HCT116 (cell line): Measurements from ENCODE around the gene TMEM123. TPM values are rescaled to one million over a fixed set of nuclear protein-coding genes. Genes with fewer than 3 reads are reported as not detected.
A peak's percentile ranks its signal among the peaks of the same experiment; 100 is the strongest.

ENCODE experiments used
- ATAC-seq: fragments of 200-7000 bp; cut with Tn5 transposase; 2 replicates; pipeline ENCODE4 v1.9.1; 2020; ENCODE audit warnings: mild to moderate bottlenecking, moderate library complexity
- BruUV-seq: library from RNA; stranded (reverse); fragments of 400-500 nt; replicated peaks from 2 replicates; lab custom pipeline; 2021; lab: Mats Ljungman, UMichigan
- CTCF ChIA-PET: fragments of 300-600 bp; sonication (Branson Sonifier 250); formaldehyde crosslinking; loops from one replicate; lab custom pipeline; 2021; ENCODE audit warnings: antibody characterized with exemption; lab: Charles Lee
- POLR2A ChIA-PET: fragments of 300-600, 350-600 bp; sonication (Branson Sonifier 250); formaldehyde crosslinking; loops from one replicate; lab custom pipeline; 2021; ENCODE audit warnings: antibody characterized with exemption; lab: Charles Lee
- RAD21 ChIA-PET, 2 experiments: fragments of 300-600 bp; sonication (Branson Sonifier 250); formaldehyde crosslinking; loops; one replicate each; lab custom pipeline; 2023; ENCODE audit warnings: low total read pairs in 2 of 2; ENCODE audit not compliant: uncharacterized antibody in 2 of 2, unreplicated experiment in 2 of 2, low non-redundant PET in 1 of 2; lab: Charles Lee
- DNase-seq: peaks from one replicate; pipeline ENCODE4 v3.0.0-alpha.2; 2010; ENCODE audit warnings: low read depth, low spot score
- H2AFZ ChIP-seq: fragments of 200-600 bp; shearing (Covaris generic), sonication (generic); 2 replicates; pipeline ENCODE4 v1.6.1; 2017; ENCODE audit warnings: low read depth, mixed run types, mixed read lengths, antibody characterized with exemption, low read length; ENCODE audit not compliant: poor library complexity, severe bottlenecking
- H3K27ac ChIP-seq: 2 replicates; pipeline ENCODE4 v1.5.1; 2012; ENCODE audit warnings: low read depth, low read length
- H3K27me3 ChIP-seq: fragments of 200-600 bp; sonication (generic); 2 replicates; pipeline ENCODE4 v1.6.1; 2016; ENCODE audit warnings: mixed run types, low read length, mixed read lengths; ENCODE audit not compliant: insufficient read depth
- H3K36me3 ChIP-seq, 2 experiments: fragments of 200-500 bp in 1 of 2; fragments of 200-600 bp in 1 of 2; sonication (Bioruptor generic) in 1 of 2; sonication (generic) in 1 of 2; 2 replicates each; pipeline versions ENCODE4 v1.5.1 to v1.6.1; 2014 to 2016; ENCODE audit warnings: low read length in 2 of 2, inconsistent platforms in 1 of 2, mixed read lengths in 1 of 2, mixed run types in 1 of 2; ENCODE audit not compliant: insufficient read depth in 2 of 2, control insufficient read depth in 1 of 2
- H3K4me1 ChIP-seq, 2 experiments: fragments of 200-600 bp in 1 of 2; sonication (generic) in 1 of 2; 2 replicates each; pipeline versions ENCODE4 v1.5.1 to v1.6.1; 2012 to 2017; ENCODE audit warnings: low read length in 2 of 2, inconsistent platforms in 1 of 2, mild to moderate bottlenecking in 1 of 2, mixed read lengths in 1 of 2, mixed run types in 1 of 2, moderate library complexity in 1 of 2; ENCODE audit not compliant: insufficient read depth in 2 of 2, control insufficient read depth in 1 of 2
- H3K4me2 ChIP-seq: fragments of 200-600 bp; sonication (generic); 2 replicates; pipeline ENCODE4 v1.6.1; 2017; ENCODE audit warnings: mixed run types, low read length, mixed read lengths
- H3K4me3 ChIP-seq, 2 experiments: fragments of 200-600 bp in 1 of 2; sonication (generic) in 1 of 2; replicated peaks in 1 of 2; 2 replicates each; pipeline ENCODE4 v1.5.1; 2011 to 2016; ENCODE audit warnings: low read length in 2 of 2, control low read depth in 1 of 2, low read depth in 1 of 2, mild to moderate bottlenecking in 1 of 2, mixed read lengths in 1 of 2, mixed run types in 1 of 2
- H3K79me2 ChIP-seq: fragments of 200-600 bp; sonication (generic); 2 replicates; pipeline ENCODE4 v1.6.1; 2017; ENCODE audit warnings: mild to moderate bottlenecking, mixed run types, low read length, moderate library complexity, mixed read lengths; ENCODE audit not compliant: insufficient read depth
- H3K9ac ChIP-seq: fragments of 200-600 bp; sonication (generic); 2 replicates; pipeline ENCODE4 v1.6.1; 2016; ENCODE audit warnings: low read length, mixed read lengths
- H3K9me2 ChIP-seq: fragments of 200-600 bp; sonication (generic), shearing (Covaris generic); 2 replicates; pipeline ENCODE4 v1.6.1; 2017; ENCODE audit warnings: mixed run types, mild to moderate bottlenecking, moderate library complexity; ENCODE audit not compliant: insufficient read depth
- H3K9me3 ChIP-seq, 2 experiments: fragments of 200-500 bp in 1 of 2; fragments of 200-600 bp in 1 of 2; sonication (Bioruptor generic) in 1 of 2; sonication (generic) in 1 of 2; 2 replicates each; pipeline ENCODE4 v1.6.1; 2014 to 2017; ENCODE audit warnings: low read length in 2 of 2, mixed read lengths in 2 of 2, inconsistent platforms in 1 of 2, low read depth in 1 of 2, mild to moderate bottlenecking in 1 of 2, mixed run types in 1 of 2, moderate library complexity in 1 of 2; ENCODE audit not compliant: control insufficient read depth in 1 of 2, insufficient read depth in 1 of 2
- H4K20me1 ChIP-seq: fragments of 200-600 bp; sonication (generic), shearing (Covaris generic); 2 replicates; pipeline ENCODE4 v1.6.1; 2017; ENCODE audit warnings: mixed run types, mild to moderate bottlenecking, moderate library complexity; ENCODE audit not compliant: insufficient read depth
- CBX3 ChIP-seq: IDR thresholded peaks from 2 replicates; pipeline ENCODE4 v1.6.1; 2012; ENCODE audit warnings: low read depth
- CEBPB ChIP-seq: IDR thresholded peaks from 2 replicates; pipeline ENCODE4 v1.6.1; 2012; ENCODE audit warnings: low read depth
- CTCF ChIP-seq, 3 experiments: fragments of 200-600 bp in 1 of 3; sonication (generic) in 1 of 3; IDR thresholded peaks in 2 of 3; conservative IDR thresholded peaks in 1 of 3; 2 replicates each; pipeline ENCODE4 v1.5.1; 2012 to 2017; ENCODE audit warnings: low read depth in 2 of 3, low read length in 2 of 3, antibody characterized with exemption in 1 of 3, borderline replicate concordance in 1 of 3, control low read depth in 1 of 3, mild to moderate bottlenecking in 1 of 3, mixed read lengths in 1 of 3, mixed run types in 1 of 3, moderate library complexity in 1 of 3; ENCODE audit not compliant: insufficient read depth in 1 of 3
- FOSL1 ChIP-seq: IDR thresholded peaks from 2 replicates; pipeline ENCODE4 v1.6.1; 2012; ENCODE audit warnings: low read depth
- JUND ChIP-seq: IDR thresholded peaks from 2 replicates; pipeline ENCODE4 v1.6.1; 2012
- RAD21 ChIP-seq: IDR thresholded peaks from 2 replicates; pipeline ENCODE4 v1.6.1; 2012; ENCODE audit warnings: low read depth, mild to moderate bottlenecking
- SIN3A ChIP-seq: IDR thresholded peaks from 2 replicates; pipeline ENCODE4 v1.6.1; 2012; ENCODE audit warnings: low read depth
- SP1 ChIP-seq: IDR thresholded peaks from 2 replicates; pipeline ENCODE4 v1.6.1; 2012; ENCODE audit warnings: low read depth
- YY1 ChIP-seq: IDR thresholded peaks from 2 replicates; pipeline ENCODE4 v1.6.1; 2011; ENCODE audit warnings: low read length, low read depth, moderate library complexity, mild to moderate bottlenecking; ENCODE audit not compliant: insufficient replicate concordance; ENCODE audit errors: extremely low read depth
- ZFX ChIP-seq: fragments of 450-650 bp; IDR thresholded peaks from 2 replicates; pipeline ENCODE4 v1.6.1; 2017
- intact Hi-C: fragments of 100-400 bp; cut with micrococcal nuclease; formaldehyde crosslinking; loops from 2 replicates; pipeline ENCODE4 v1.10.0; 2022
- total RNA-seq: library from RNA; stranded (reverse); gene quantifications from one replicate; pipeline ENCODE4 v1.2.1, GENCODE V29; 2021; ENCODE audit not compliant: unreplicated experiment

The TMEM123 gene
- total RNA-seq, 1 experiment from 2014 or later = 217 TPM

- CTCF ChIA-PET = interaction anchor here (0.6 to 2.3 kb wide), 17 partner anchors 9 to 275 kb away, joined by 3 to 29 read pairs (median 5); no protein-coding TSS in a partner anchor
- RAD21 ChIA-PET = interaction anchor here (0.6 to 1.6 kb wide), 4 partner anchors 222 to 276 kb away, joined by 3 to 5 read pairs (median 4); no protein-coding TSS in a partner anchor
- POLR2A ChIA-PET = no interaction called here
- H3K36me3 ChIP-seq = peaks cover 3 to 14% of the 10 kb centered on the region in 2 experiments; a peak in 2 of 4 replicates
- no peak overlapping the region for H3K27ac ChIP-seq
- H4K20me1 ChIP-seq = no peaks in the 10 kb centered on the region
- no peak overlapping the region for H3K4me3 ChIP-seq
- ATAC-seq (peak; percentile 92), DNase-seq (peak; percentile 42)
- no peaks in the 10 kb centered on the region; the same call in 1 of the 2 replicates for H3K79me2 ChIP-seq
- no peaks in the 10 kb centered on the region for H3K9me2 ChIP-seq
- H3K4me2 ChIP-seq = no peak overlapping the region
- H2AFZ ChIP-seq = no peak overlapping the region
- no TSS peak for BruUV-seq
- no peaks in the 10 kb centered on the region for H3K9me3 ChIP-seq
- no peaks in the 10 kb centered on the region for H3K27me3 ChIP-seq
- no peaks in the 10 kb centered on the region; a peak in 1 of 4 replicates for H3K4me1 ChIP-seq
- TF ChIP-seq CBX3 = no peak
- peak; percentile 69 to 87 (median 83) for TF ChIP-seq CTCF (IDR thresholded peaks at IDR 0.05 in 2 of 3, conservative IDR thresholded peaks at IDR 0.05 in 1 of 3; ENCODE audit: borderline replicate concordance in 1 of 3, insufficient read depth in 1 of 3, low read depth in 2 of 3, low read length in 2 of 3)
- peak; percentile 71 for TF ChIP-seq RAD21
- no peak for TF ChIP-seq SIN3A
- TF ChIP-seq, all 23 proteins: peak for 2
- intact Hi-C loops = loop anchor here (1.0 to 2.0 kb wide), 3 partner anchors 104 to 275 kb away; no protein-coding TSS in a partner anchor
- H3K9ac ChIP-seq = no peak overlapping the region
These were observed 61.7 kb downstream of the TMEM123 start for GRCh38 chr11:102390667-102391465.

GRCh38 chr11:102389253-102389652, 63.3 kb downstream of the TMEM123 start:
- no peaks in the 10 kb centered on the region for H3K9me3 ChIP-seq
- no peaks in the 10 kb centered on the region for H3K27me3 ChIP-seq
- ChIA-PET CTCF (interaction anchor here (2.1 to 2.3 kb wide), 2 partner anchors 107 to 224 kb away, joined by 9 to 29 read pairs; no protein-coding TSS in a partner anchor), POLR2A (no interaction called here), RAD21 (no interaction called here)
- no peak for TF ChIP-seq CEBPB
- TF ChIP-seq SP1 = no peak
- no peak for TF ChIP-seq YY1
- no peak for TF ChIP-seq ZFX
- no peak for TF ChIP-seq CTCF (IDR thresholded peaks at IDR 0.05 in 2 of 3, conservative IDR thresholded peaks at IDR 0.05 in 1 of 3; ENCODE audit: borderline replicate concordance in 1 of 3, insufficient read depth in 1 of 3, low read depth in 2 of 3, low read length in 2 of 3)
- TF ChIP-seq JUND = no peak
- TF ChIP-seq RAD21 = no peak
- no peak for TF ChIP-seq FOSL1
- TF ChIP-seq SIN3A = no peak
- no peak overlapping the region for H3K27ac ChIP-seq
- intact Hi-C loops = no loop called here
- H3K4me1 ChIP-seq = no peaks in the 10 kb centered on the region; a peak in 1 of 4 replicates
- H3K9ac ChIP-seq = no peak overlapping the region
- H3K4me2 ChIP-seq = no peak overlapping the region
- H3K79me2 ChIP-seq = no peaks in the 10 kb centered on the region; the same call in 1 of the 2 replicates
- no peaks in the 10 kb centered on the region for H3K9me2 ChIP-seq
- H3K4me3 ChIP-seq = no peak overlapping the region
- ATAC-seq (no peak), DNase-seq (no peak)
- H4K20me1 ChIP-seq = no peaks in the 10 kb centered on the region
- H3K36me3 ChIP-seq = peaks cover 0 to 8% of the 10 kb centered on the region in 2 experiments; a peak in 1 of 4 replicates
- H2AFZ ChIP-seq = no peak overlapping the region
- no TSS peak for BruUV-seq
